Tibial artery (tissue), 4 donors: ENCODE data around the gene LARGE1.

ENCODE experiments used
- DNase-seq, 2 donors: peaks; one replicate each; pipeline ENCODE4 v3.0.0-alpha.2; 2019
- H3K27ac ChIP-seq, 2 donors: fragments of 200-600 bp; sonication (generic) in 1 of 2; 1 replicate in 1 of 2; 2 replicates in 1 of 2; pipeline ENCODE4 v1.5.1; 2018 to 2019; ENCODE audit warnings: mild to moderate bottlenecking in 1 of 2
- H3K27me3 ChIP-seq, 2 donors: fragments of 200-600 bp; sonication (generic) in 1 of 2; one replicate each; pipeline versions ENCODE4 v1.5.1 to v1.6.0; 2016 to 2019
- H3K36me3 ChIP-seq, 3 donors: fragments of 200-600 bp; sonication (generic) in 2 of 3; one replicate each; pipeline ENCODE4 v1.5.1; 2016 to 2019; ENCODE audit warnings: mild to moderate bottlenecking in 2 of 3
- H3K4me1 ChIP-seq, 4 donors: fragments of 200-600 bp; sonication (generic) in 2 of 4; 1 replicate in 3 of 4; 2 replicates in 1 of 4; pipeline ENCODE4 v1.5.1; 2016 to 2019
- H3K4me3 ChIP-seq, 2 donors: fragments of 200-600 bp; sonication (generic) in 1 of 2; 1 replicate in 1 of 2; 2 replicates in 1 of 2; pipeline ENCODE4 v1.5.1; 2018 to 2019; ENCODE audit warnings: mild to moderate bottlenecking in 2 of 2
- H3K9me3 ChIP-seq, 3 donors: fragments of 200-600 bp; sonication (generic) in 1 of 3; one replicate each; pipeline ENCODE4 v1.5.1; 2016 to 2019
- intact Hi-C: fragments of 100-400 bp; cut with DNase I; formaldehyde crosslinking; loops from one replicate; pipeline ENCODE4 v1.15.0; 2023; ENCODE audit warnings: low total_unique reads
- TF ChIP-seq, protein P1 (sequence below), 2 experiments: fragments of 200-600 bp in 1 of 2; fragments of 450-650 bp in 1 of 2; IDR thresholded peaks; one replicate each; pipeline ENCODE4 v1.5.1; 2017 to 2019; ENCODE audit warnings: antibody characterized with exemption in 2 of 2, mild to moderate bottlenecking in 1 of 2, moderate library complexity in 1 of 2

LARGE1 gene

DNA sequence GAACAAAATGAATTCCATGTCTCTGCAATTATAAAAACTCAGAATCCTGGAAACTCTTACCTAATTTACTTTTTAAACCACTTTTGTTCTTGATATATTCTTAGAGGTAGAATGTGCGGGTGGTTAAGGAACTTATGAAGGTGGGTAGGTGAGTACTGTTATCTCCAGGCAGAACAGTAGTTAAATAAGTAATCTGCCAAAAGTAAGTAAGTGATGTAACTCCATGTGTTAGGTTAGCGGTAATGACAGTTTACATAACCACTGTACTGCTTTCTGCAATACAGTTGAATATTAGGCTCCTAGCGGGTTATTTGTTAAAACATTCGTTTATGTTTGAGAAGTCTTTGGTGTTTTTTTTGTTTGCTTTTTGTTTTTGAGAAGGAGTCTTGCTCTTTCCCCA is 7.1 kb downstream of the LARGE1 start:
- no peak overlapping the region for H3K4me3 ChIP-seq
- no peaks in the 10 kb centered on the region for H3K9me3 ChIP-seq
- no peaks in the 10 kb centered on the region for H3K36me3 ChIP-seq
- no peak overlapping the region for H3K27ac ChIP-seq
- TF ChIP-seq, protein P1, sequence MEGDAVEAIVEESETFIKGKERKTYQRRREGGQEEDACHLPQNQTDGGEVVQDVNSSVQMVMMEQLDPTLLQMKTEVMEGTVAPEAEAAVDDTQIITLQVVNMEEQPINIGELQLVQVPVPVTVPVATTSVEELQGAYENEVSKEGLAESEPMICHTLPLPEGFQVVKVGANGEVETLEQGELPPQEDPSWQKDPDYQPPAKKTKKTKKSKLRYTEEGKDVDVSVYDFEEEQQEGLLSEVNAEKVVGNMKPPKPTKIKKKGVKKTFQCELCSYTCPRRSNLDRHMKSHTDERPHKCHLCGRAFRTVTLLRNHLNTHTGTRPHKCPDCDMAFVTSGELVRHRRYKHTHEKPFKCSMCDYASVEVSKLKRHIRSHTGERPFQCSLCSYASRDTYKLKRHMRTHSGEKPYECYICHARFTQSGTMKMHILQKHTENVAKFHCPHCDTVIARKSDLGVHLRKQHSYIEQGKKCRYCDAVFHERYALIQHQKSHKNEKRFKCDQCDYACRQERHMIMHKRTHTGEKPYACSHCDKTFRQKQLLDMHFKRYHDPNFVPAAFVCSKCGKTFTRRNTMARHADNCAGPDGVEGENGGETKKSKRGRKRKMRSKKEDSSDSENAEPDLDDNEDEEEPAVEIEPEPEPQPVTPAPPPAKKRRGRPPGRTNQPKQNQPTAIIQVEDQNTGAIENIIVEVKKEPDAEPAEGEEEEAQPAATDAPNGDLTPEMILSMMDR (IDR thresholded peaks at IDR 0.05), result no peak
- intact Hi-C loops, result no loop called here
- H3K27me3 ChIP-seq, result no peaks in the 10 kb centered on the region
- DNase-seq, result no peak
- peaks cover 0 to 34% (median 21%) of the 10 kb centered on the region in 4 donors for H3K4me1 ChIP-seq

DNA sequence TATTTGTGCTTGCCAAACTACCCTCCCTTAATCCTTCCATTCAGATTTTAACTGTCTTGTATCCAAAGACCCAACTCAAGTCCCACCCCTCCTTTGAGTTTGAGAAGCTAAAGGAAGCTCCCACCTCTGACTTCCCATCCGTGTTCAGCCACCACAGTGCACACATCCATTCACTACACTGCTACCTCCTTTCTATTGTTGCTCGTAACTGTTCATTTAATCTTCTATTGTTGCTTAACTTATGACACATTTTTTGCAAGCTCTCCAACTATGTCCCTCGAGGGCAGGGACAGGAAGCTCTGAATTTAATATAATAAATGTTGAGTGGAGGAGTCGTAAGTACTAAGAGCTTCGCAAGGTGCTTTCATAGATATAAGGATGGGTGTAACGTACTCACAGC is 10.4 kb downstream of the LARGE1 start:
- intact Hi-C loops, result no loop called here
- Histone ChIP-seq H3K4me3 (no peak overlapping the region), H3K27ac (peak overlapping the region; percentile 75 to 78), H3K9me3 (no peaks in the 10 kb centered on the region), H3K4me1 (peaks cover 0 to 35% (median 22%) of the 10 kb centered on the region in 4 donors), H3K36me3 (no peaks in the 10 kb centered on the region), H3K27me3 (no peaks in the 10 kb centered on the region)
- DNase-seq, result no peak
- TF ChIP-seq, protein P1 (IDR thresholded peaks at IDR 0.05), result no peak

DNA sequence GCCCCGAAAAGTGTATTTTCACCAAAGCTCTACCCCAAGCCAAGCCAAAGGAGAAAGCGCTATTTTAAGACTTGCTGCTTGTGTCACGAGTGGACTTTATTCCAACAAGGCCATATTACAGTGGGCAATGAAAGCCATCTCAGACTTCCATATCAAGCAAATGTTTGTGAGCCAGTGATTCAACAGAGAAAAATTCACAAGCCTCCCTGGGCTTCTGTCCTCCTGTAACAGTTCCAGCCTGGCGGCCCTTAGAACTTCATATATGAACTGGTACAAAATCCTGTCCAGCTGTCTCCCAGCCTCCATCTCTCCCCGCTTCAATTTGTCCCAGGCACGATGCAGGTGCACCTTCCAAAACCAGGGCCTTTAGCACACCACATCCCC is 11.2 kb downstream of the LARGE1 start:
- no peaks in the 10 kb centered on the region for H3K36me3 ChIP-seq
- intact Hi-C loops, result no loop called here
- H3K4me3 ChIP-seq, result peak overlapping the region; percentile 1 to 10
- peak; percentile 26 to 71 for DNase-seq
- H3K9me3 ChIP-seq, result no peaks in the 10 kb centered on the region
- peak overlapping the region; percentile 75 to 78 for H3K27ac ChIP-seq
- H3K4me1 ChIP-seq, result peaks cover 0 to 35% (median 22%) of the 10 kb centered on the region in 4 donors
- no peaks in the 10 kb centered on the region for H3K27me3 ChIP-seq
- TF ChIP-seq, protein P1 (IDR thresholded peaks at IDR 0.05), result no peak

DNA sequence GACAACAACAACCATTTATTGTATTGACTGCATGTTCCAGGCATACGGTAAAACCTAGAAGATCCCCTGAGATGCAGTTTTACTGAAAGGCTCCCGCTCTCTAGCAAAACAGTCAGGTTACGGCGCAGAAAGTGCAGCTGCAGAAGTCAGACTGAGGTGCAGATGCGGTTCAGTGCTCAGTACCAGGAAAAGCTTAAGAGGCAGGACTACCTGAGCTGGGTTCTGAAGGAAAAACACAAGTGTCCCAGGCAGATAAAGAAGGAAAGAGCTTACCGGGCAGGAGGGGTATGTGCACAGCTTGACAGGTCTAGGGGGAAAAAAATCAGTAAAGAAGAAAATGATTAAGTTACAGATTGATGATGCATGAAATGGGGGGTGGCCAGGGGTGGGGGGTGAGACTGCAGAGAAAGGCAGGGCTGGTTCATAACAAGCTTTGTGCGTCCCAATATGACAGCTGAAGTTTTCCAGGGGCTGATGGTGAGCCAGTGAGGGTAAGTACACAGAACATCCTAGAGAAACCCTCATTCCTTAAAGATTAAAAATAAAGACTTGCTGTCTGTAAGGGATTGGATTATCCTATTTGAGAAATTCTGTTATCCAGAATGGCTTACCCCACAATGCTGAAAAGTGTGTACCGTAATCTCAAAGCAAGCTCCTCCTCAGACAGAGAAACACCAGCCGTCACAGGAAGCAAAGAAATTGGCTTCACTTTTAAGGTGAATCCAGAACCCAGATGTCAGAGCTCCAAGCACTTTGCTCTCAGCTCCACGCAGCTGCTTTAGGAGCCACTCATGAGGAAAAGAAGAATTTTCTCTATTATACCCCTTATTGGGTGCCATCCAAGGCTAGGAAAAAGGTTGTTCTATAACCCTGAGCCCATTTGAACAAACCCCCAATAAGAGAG is 11.9 kb downstream of the LARGE1 start:
- Histone ChIP-seq H3K9me3 (no peaks in the 10 kb centered on the region), H3K4me1 (peaks cover 0 to 35% (median 22%) of the 10 kb centered on the region in 4 donors), H3K27me3 (no peaks in the 10 kb centered on the region), H3K4me3 (peak overlapping the region; percentile 1 to 10), H3K36me3 (no peaks in the 10 kb centered on the region), H3K27ac (peak overlapping the region; percentile 75 to 78)
- TF ChIP-seq, protein P1 (IDR thresholded peaks at IDR 0.05), result no peak
- intact Hi-C loops, result no loop called here
- DNase-seq, result no peak

DNA sequence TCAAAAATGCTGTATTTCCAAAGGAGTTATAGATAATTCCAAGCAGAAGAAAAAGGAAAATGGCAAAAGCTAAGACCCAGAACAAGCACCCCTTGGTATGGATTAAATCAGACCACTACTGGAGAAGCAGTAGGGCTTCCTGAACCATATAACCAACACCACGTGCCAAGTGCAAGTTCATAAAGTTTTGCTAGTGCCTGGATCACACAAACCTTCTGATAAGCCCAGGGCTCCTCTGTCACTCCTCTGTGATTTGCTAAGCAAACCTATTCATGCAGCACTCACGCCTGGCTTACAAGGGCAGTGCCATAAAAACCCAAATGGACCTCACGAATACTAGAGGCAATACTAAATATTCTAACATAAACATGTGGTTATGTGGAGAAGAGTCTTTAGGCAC is 13.3 kb downstream of the LARGE1 start:
- Histone ChIP-seq H3K4me1 (peaks cover 0 to 35% (median 22%) of the 10 kb centered on the region in 4 donors), H3K27ac (no peak overlapping the region), H3K4me3 (no peak overlapping the region), H3K27me3 (no peaks in the 10 kb centered on the region), H3K9me3 (no peaks in the 10 kb centered on the region), H3K36me3 (no peaks in the 10 kb centered on the region)
- intact Hi-C loops, result no loop called here
- TF ChIP-seq, protein P1 (IDR thresholded peaks at IDR 0.05), result no peak
- no peak for DNase-seq
